ENCODE results near the gene THBS3. TPM values are rescaled to one million over a fixed set of nuclear protein-coding genes. Genes with fewer than 3 reads are reported as not detected.

Gene THBS3
- total and polyA plus RNA-seq, 2 of the 13 experiments (the other 11 are each of a cell fraction or from before 2014, with no cell fraction given): 0.86 to 3.6 TPM

- TF ChIP-seq RBFOX2 (IDR thresholded peaks at IDR 0.05; ENCODE audit: low read depth, low read length) (peak; percentile 83), POLR2AphosphoS5 (IDR thresholded peaks at IDR 0.05; ENCODE audit: low read depth, low read length) (peak; percentile 81), FOXA3 (CRISPR knock-in tag; IDR thresholded peaks at IDR 0.05) (peak; percentile 31; the same call in 1 of the 2 replicates), GMEB2 (CRISPR knock-in tag; IDR thresholded peaks at IDR 0.05; ENCODE audit: low read depth) (no peak), PHF20 (CRISPR knock-in tag; IDR thresholded peaks at IDR 0.05) (peak; percentile 50; the same call in 1 of the 2 replicates), MED1 (CRISPR knock-in tag; IDR thresholded peaks at IDR 0.05) (peak; percentile 66), ZNF484 (CRISPR knock-in tag; IDR thresholded peaks at IDR 0.05; ENCODE audit: borderline replicate concordance, low read depth) (no peak), NONO (IDR thresholded peaks at IDR 0.05) (no peak), NONO (CRISPR knock-in tag; conservative IDR thresholded peaks at IDR 0.05) (peak; percentile 71), CCAR2 (optimal IDR thresholded peaks at IDR 0.05; ENCODE audit: low read depth, low read length) (no peak), MIER3 (CRISPR knock-in tag; IDR thresholded peaks at IDR 0.05; ENCODE audit: borderline replicate concordance) (peak; percentile 51; the same call in 1 of the 2 replicates), PCBP1 (IDR thresholded peaks at IDR 0.05; ENCODE audit: borderline replicate concordance, low read depth, low read length) (peak; percentile 96), KMT2A (CRISPR knock-in tag; IDR thresholded peaks at IDR 0.05) (peak; percentile 71), ARNTL (CRISPR knock-in tag; IDR thresholded peaks at IDR 0.05) (peak; percentile 56; the same call in 1 of the 2 replicates), PRDM15 (CRISPR knock-in tag; IDR thresholded peaks at IDR 0.05) (peak; percentile 61; the same call in 1 of the 2 replicates), ZNF205 (CRISPR knock-in tag; IDR thresholded peaks at IDR 0.05) (0 out of 2 replicates have a peak, but pooled peaks have one; percentile 49), SMARCE1 (IDR thresholded peaks at IDR 0.05; ENCODE audit: borderline replicate concordance) (no peak), NFE2L2 (IDR thresholded peaks at IDR 0.05; ENCODE audit: low read length) (no peak), HOXD1 (CRISPR knock-in tag; IDR thresholded peaks at IDR 0.05) (peak; percentile 73), NFYB (CRISPR knock-in tag; IDR thresholded peaks at IDR 0.05) (peak; percentile 23; the same call in 1 of the 2 replicates), PTBP1 (IDR thresholded peaks at IDR 0.05; ENCODE audit: low read depth, low read length, poor library complexity, severe bottlenecking) (no peak), ZNF451 (CRISPR knock-in tag; IDR thresholded peaks at IDR 0.05) (0 out of 2 replicates have a peak, but pooled peaks have one; percentile 42), POLR2G (IDR thresholded peaks at IDR 0.05; ENCODE audit: low read depth, low read length) (peak; percentile 84), ZNF639 (CRISPR knock-in tag; conservative IDR thresholded peaks at IDR 0.05) (peak; percentile 66; the same call in 1 of the 2 replicates)
These were observed 47.7 kb upstream of the THBS3 start, which contains the start of gene ENTREP3 (continued) for GRCh38 chr1:155255243-155256007.
